ENCODE data around the gene CENATAC. TPM values are rescaled to one million over a fixed set of nuclear protein-coding genes. Genes with fewer than 3 reads are reported as not detected.

The CENATAC gene
- total and polyA plus RNA-seq, 2 donors (not counting 1 experiment from before 2014, with no cell fraction given) = 50.1 to 122 TPM

- Histone ChIP-seq H3K9me3 (ENCODE audit: control extremely low read depth in 1 of 3, control insufficient read depth in 2 of 3, insufficient read depth in 1 of 3, low read length in 2 of 3) (no peaks in the 10 kb centered on the region), H3K4me2 (replicated peaks; ENCODE audit: low read depth, low read length, poor library complexity, severe bottlenecking) (no peak overlapping the region), H3K4me3 (ENCODE audit: control extremely low read depth in 1 of 5, extremely low read depth in 1 of 5, insufficient read depth in 1 of 5, low read depth in 2 of 5, low read length in 4 of 5) (no peak overlapping the region), H3K36me3 (replicated peaks in 1 of 2; ENCODE audit: control extremely low read depth in 1 of 2, control insufficient read depth in 1 of 2, extremely low read depth in 1 of 2, insufficient read depth in 2 of 2, low read length in 1 of 2) (peaks cover 0 to 68% of the 10 kb centered on the region in 2 experiments), H3K9ac (ENCODE audit: low read length) (no peak overlapping the region), H3K79me2 (ENCODE audit: control insufficient read depth, insufficient read depth, low read length) (peaks cover 19% of the 10 kb centered on the region), H2AFZ (ENCODE audit: insufficient read depth, low read depth, low read length, poor library complexity, severe bottlenecking) (no peak overlapping the region), H3K27ac (ENCODE audit: low read length in 2 of 2) (peak overlapping the region in 1 of 2 donors; percentile 22), H3K27me3 (replicated peaks in 1 of 4; ENCODE audit: control extremely low read depth in 1 of 4, control insufficient read depth in 3 of 4, insufficient read depth in 4 of 4, low read length in 3 of 4) (no peaks in the 10 kb centered on the region), H3K4me1 (ENCODE audit: control insufficient read depth in 2 of 2, insufficient read depth in 2 of 2, low read length in 2 of 2) (peaks cover 16 to 19% of the 10 kb centered on the region in 2 donors), H4K20me1 (ENCODE audit: control insufficient read depth, insufficient read depth, low read length, poor library complexity, severe bottlenecking) (peaks cover 6% of the 10 kb centered on the region)
- peak overlapping the region; percentile 12 for H3K27ac Mint-ChIP-seq
- ChIA-PET CTCF (no interaction called here), POLR2A (interaction anchor here (1.6 kb wide), 1 partner anchor 15 kb away, joined by 6 read pairs; the partner anchor contains the start of gene CENATAC)
- peaks cover 20% of the 10 kb centered on the region for H3K4me1 Mint-ChIP-seq
- H3K4me3 Mint-ChIP-seq = no peak overlapping the region
- TF ChIP-seq EZH2 (IDR thresholded peaks at IDR 0.05; ENCODE audit: borderline replicate concordance, insufficient read depth, low read depth, low read length, poor library complexity, severe bottlenecking) = no peak
- TF ChIP-seq, protein P1, sequence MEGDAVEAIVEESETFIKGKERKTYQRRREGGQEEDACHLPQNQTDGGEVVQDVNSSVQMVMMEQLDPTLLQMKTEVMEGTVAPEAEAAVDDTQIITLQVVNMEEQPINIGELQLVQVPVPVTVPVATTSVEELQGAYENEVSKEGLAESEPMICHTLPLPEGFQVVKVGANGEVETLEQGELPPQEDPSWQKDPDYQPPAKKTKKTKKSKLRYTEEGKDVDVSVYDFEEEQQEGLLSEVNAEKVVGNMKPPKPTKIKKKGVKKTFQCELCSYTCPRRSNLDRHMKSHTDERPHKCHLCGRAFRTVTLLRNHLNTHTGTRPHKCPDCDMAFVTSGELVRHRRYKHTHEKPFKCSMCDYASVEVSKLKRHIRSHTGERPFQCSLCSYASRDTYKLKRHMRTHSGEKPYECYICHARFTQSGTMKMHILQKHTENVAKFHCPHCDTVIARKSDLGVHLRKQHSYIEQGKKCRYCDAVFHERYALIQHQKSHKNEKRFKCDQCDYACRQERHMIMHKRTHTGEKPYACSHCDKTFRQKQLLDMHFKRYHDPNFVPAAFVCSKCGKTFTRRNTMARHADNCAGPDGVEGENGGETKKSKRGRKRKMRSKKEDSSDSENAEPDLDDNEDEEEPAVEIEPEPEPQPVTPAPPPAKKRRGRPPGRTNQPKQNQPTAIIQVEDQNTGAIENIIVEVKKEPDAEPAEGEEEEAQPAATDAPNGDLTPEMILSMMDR (IDR thresholded peaks at IDR 0.05) = no peak
- no peaks in the 10 kb centered on the region for H3K9me3 Mint-ChIP-seq (ENCODE audit: insufficient read depth)
- ATAC-seq (ENCODE audit: low read depth) = no peak
- intact Hi-C loops (cut with micrococcal nuclease) = no loop called here
- DNase-seq = no peak
- H3K27me3 Mint-ChIP-seq = no peaks in the 10 kb centered on the region
- WGBS (ENCODE audit: insufficient coverage) = no CpG with 5 or more reads among the region's 3 CpGs
These were observed 14.8 kb downstream of the CENATAC start for GRCh38 chr11:119012629-119013170.

DNA sequence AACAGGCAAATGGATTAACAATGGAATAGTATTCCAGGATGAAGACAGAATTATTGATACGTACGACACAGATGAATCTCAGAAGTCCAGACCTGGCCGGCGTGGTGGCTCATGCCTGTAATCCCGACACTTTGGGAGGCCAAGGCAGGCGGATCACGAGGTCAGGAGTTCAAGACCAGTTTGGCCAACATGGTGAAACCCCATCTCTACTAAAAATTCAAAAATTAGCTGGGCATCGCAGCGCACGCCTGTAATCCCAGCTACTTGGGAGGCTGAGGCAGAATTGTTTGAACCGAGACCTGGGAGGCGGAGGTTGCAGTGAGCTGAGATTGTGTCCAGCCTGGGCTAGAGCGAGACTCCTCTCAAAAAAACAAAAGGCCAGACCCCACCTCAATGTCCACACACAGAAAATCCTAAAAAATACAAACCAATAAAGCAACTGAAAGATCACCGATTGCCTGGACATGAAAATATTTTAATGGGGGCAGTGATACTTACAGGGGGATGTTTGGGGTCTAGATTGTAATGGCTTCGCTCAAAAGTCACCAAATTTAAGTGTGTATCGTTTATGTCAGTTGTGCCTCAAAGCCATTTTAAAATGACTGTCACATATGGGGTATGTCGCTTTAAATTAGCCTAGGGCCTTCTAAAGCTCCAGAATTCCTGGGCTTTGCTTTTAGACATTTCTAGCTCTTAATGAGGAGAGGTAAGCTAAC lies 16.4 kb downstream of the CENATAC start:
- ATAC-seq (ENCODE audit: low read depth) (no peak), DNase-seq (no peak)
- Histone ChIP-seq H2AFZ (ENCODE audit: insufficient read depth, low read depth, low read length, poor library complexity, severe bottlenecking) (no peak overlapping the region), H3K27ac (ENCODE audit: low read length in 2 of 2) (no peak overlapping the region), H3K79me2 (ENCODE audit: control insufficient read depth, insufficient read depth, low read length) (peaks cover 25% of the 10 kb centered on the region), H4K20me1 (ENCODE audit: control insufficient read depth, insufficient read depth, low read length, poor library complexity, severe bottlenecking) (peaks cover 6% of the 10 kb centered on the region), H3K4me2 (replicated peaks; ENCODE audit: low read depth, low read length, poor library complexity, severe bottlenecking) (no peak overlapping the region), H3K4me1 (ENCODE audit: control insufficient read depth in 2 of 2, insufficient read depth in 2 of 2, low read length in 2 of 2) (peaks cover 18 to 24% of the 10 kb centered on the region in 2 donors), H3K36me3 (replicated peaks in 1 of 2; ENCODE audit: control extremely low read depth in 1 of 2, control insufficient read depth in 1 of 2, extremely low read depth in 1 of 2, insufficient read depth in 2 of 2, low read length in 1 of 2) (peaks cover 0 to 65% of the 10 kb centered on the region in 2 experiments), H3K4me3 (ENCODE audit: control extremely low read depth in 1 of 5, extremely low read depth in 1 of 5, insufficient read depth in 1 of 5, low read depth in 2 of 5, low read length in 4 of 5) (no peak overlapping the region), H3K9ac (ENCODE audit: low read length) (no peak overlapping the region), H3K9me3 (ENCODE audit: control extremely low read depth in 1 of 3, control insufficient read depth in 2 of 3, insufficient read depth in 1 of 3, low read length in 2 of 3) (no peaks in the 10 kb centered on the region), H3K27me3 (replicated peaks in 1 of 4; ENCODE audit: control extremely low read depth in 1 of 4, control insufficient read depth in 3 of 4, insufficient read depth in 4 of 4, low read length in 3 of 4) (no peaks in the 10 kb centered on the region)
- Mint-ChIP-seq H3K9me3 (ENCODE audit: insufficient read depth) (no peaks in the 10 kb centered on the region), H3K27ac (no peak overlapping the region), H3K27me3 (no peaks in the 10 kb centered on the region), H3K4me1 (peaks cover 33% of the 10 kb centered on the region), H3K4me3 (no peak overlapping the region)
- no peak for TF ChIP-seq EZH2 (IDR thresholded peaks at IDR 0.05; ENCODE audit: borderline replicate concordance, insufficient read depth, low read depth, low read length, poor library complexity, severe bottlenecking)
- TF ChIP-seq, protein P1 (IDR thresholded peaks at IDR 0.05) = no peak
- intact Hi-C loops (cut with micrococcal nuclease) = no loop called here
- ChIA-PET POLR2A (interaction anchor here (0.6 kb wide), 1 partner anchor 9 kb away, joined by 3 read pairs; no protein-coding TSS in a partner anchor), CTCF (no interaction called here)
- WGBS (ENCODE audit: insufficient coverage) = 98% methylated on average over 14 of the region's 17 CpGs

All from B cell (primary cell).